ENCODE measurements around the gene CTIF. TPM values are rescaled to one million over a fixed set of nuclear protein-coding genes. Genes with fewer than 3 reads are reported as not detected.

Gene CTIF
- total and polyA plus RNA-seq, 2 experiments from 2014 or later, result 8.6 to 14.4 TPM

GRCh38 chr18:48743886-48744285 is 205.1 kb downstream of the CTIF start (continued):
- TF ChIP-seq CTCF (conservative IDR thresholded peaks at IDR 0.05; ENCODE audit: low read depth in 2 of 2), result no peak
- TF ChIP-seq ZNF462 (CRISPR knock-in tag; IDR thresholded peaks at IDR 0.05), result no peak
- TF ChIP-seq EZH2phosphoT487 (IDR thresholded peaks at IDR 0.05; ENCODE audit: unreplicated experiment), result no peak
- no peak for TF ChIP-seq JUNB (IDR thresholded peaks at IDR 0.05; ENCODE audit: unreplicated experiment)
- no peak for TF ChIP-seq ZNF331 (CRISPR knock-in tag; IDR thresholded peaks at IDR 0.05; ENCODE audit: low read depth)
- no peak for TF ChIP-seq POLR2AphosphoS5 (IDR thresholded peaks at IDR 0.05; ENCODE audit: low read depth)

- ATAC-seq (no peak), DNase-seq (ENCODE audit: low spot score) (no peak)
- Histone ChIP-seq H4K20me1 (replicated peaks; ENCODE audit: insufficient read depth) (no peaks in the 10 kb centered on the region), H3F3A (replicated peaks; ENCODE audit: low read depth) (no peaks in the 10 kb centered on the region), H3K9me2 (ENCODE audit: insufficient read depth) (0 out of 2 replicates have a peak, but pooled peaks cover 5% of the 10 kb centered on the region), H3K36me3 (ENCODE audit: insufficient read depth) (no peaks in the 10 kb centered on the region), H2AFZ (no peak overlapping the region), H3K27me3 (ENCODE audit: insufficient read depth) (no peaks in the 10 kb centered on the region), H3K4me3 (no peak overlapping the region), H3K4me2 (no peak overlapping the region), H3K79me2 (replicated peaks; ENCODE audit: insufficient read depth) (no peaks in the 10 kb centered on the region), H3K4me1 (ENCODE audit: insufficient read depth) (no peaks in the 10 kb centered on the region), H3K27ac (ENCODE audit: low read depth) (no peak overlapping the region)
- Mint-ChIP-seq H3K27ac (no peak overlapping the region), H3K27me3 (ENCODE audit: insufficient read depth, low read depth, poor library complexity) (peaks cover 2% of the 10 kb centered on the region), H3K4me1 (no peaks in the 10 kb centered on the region), H3K9me3 (no peaks in the 10 kb centered on the region), H3K4me3 (no peak overlapping the region), H3K36me3 (ENCODE audit: low read depth) (no peaks in the 10 kb centered on the region)
- TF ChIP-seq POLR2AphosphoS5 (IDR thresholded peaks at IDR 0.05; ENCODE audit: low read depth) (no peak), EZH2 (IDR thresholded peaks at IDR 0.05; ENCODE audit: low read depth, unreplicated experiment) (no peak), STAT1 (IDR thresholded peaks at IDR 0.05; ENCODE audit: unreplicated experiment) (no peak), CREB1 (CRISPR knock-in tag; IDR thresholded peaks at IDR 0.05; ENCODE audit: low read depth) (no peak), REST (IDR thresholded peaks at IDR 0.05; ENCODE audit: unreplicated experiment) (no peak), NANOG (IDR thresholded peaks at IDR 0.05; ENCODE audit: borderline replicate concordance) (no peak)
Measured at GRCh38 chr18:48745293-48745692, 206.5 kb downstream of the CTIF start.
